NOMO-1 treated with dmso at 0.1 percent for 144 hours (cell line): ENCODE measurements around the gene MBD4.
"Not testable (repeated sequence)": the region's sequence is repeated elsewhere in the genome, so short reads cannot be mapped to it uniquely, and the experiment has no call there.

Source experiments
- DNase-seq: peaks from one replicate; lab custom pipeline; 2025; ENCODE audit not compliant: unreplicated experiment; lab: John Stamatoyannopoulos, UW

The MBD4 gene

DNA sequence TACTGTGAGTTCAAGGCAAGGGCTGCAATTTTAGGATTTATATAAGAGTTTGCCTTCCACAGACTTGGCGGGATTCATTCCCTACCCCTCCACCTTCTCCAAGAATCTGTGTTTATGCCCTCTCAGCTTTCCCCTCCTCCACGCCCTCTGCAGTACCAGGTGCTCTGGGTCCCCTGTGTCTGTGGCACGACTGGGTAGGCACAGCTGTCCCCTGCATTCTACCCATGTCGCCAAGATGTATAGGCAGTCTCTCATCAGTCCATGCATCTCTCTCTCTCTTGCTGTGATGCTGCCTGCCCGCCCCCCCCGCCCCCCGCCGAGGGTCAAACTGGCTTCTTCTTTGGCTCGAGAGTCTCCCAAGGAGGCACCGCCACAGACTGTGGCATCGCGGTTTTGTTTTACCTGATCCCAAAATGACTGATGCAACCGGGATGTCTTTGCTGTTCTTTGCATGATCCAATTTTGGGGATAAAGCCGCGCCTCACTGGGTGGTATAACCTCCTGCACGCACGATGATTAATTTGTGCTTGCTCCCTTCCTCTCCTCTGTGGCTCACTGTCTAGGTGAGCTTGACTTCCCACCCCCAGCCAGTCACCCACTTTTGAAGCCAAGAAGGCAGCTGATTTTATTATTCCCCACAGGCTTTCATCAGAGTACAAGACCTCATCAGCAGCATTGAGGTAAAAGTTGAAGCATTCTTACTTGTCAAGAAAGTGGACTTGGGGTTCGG lies 55.0 kb downstream of the MBD4 start:
- DNase-seq, result no peak

DNA sequence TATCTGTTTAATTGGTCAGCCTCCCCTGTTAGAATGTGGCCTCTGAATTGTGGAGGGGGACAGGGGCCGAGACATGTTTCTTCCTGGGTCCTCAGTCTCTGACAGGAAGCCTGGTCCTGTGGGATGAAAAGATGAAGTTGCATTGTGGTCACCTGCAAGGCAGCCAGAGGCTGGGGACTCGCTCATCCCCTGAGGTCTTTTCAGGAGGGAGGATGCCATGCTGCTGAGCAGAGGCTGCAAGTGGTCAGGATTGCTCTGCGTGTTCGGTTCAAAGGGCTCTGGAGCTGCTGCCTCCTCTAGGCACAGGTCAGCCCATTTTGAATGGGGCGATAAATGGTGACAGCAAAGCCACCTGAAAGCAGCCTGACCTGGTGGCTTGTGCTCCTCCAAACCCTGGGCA lies 55.6 kb downstream of the MBD4 start:
- DNase-seq, result not testable (repeated sequence)

DNA sequence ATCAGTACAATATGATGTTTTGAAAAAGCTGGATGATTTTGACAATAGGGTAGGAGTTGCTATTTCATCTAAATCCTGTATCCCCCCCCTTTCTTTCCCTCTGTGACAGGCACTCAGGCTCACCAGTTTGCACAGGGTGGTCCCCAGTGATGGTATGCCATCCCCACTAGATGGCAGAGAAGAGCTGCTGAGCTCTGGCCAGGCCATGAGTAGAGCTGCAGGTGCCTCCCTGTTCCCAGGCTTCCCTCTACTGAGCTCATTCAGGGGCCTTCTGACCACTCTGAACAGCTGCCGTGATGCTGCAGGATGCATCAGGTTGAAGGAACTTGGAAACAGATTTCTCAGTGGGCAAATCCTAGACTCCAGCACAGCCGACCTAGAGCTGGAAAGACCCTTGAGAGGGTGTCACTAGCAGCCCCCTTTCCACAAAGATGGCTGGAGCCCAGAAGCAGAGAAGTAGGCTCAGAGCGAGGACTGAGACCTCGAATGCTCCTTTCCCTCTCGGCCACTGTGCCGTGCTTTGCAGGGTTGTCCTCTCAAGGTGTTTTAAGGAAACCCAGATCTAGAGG lies 56.4 kb downstream of the MBD4 start:
- DNase-seq, result peak; percentile 44

DNA sequence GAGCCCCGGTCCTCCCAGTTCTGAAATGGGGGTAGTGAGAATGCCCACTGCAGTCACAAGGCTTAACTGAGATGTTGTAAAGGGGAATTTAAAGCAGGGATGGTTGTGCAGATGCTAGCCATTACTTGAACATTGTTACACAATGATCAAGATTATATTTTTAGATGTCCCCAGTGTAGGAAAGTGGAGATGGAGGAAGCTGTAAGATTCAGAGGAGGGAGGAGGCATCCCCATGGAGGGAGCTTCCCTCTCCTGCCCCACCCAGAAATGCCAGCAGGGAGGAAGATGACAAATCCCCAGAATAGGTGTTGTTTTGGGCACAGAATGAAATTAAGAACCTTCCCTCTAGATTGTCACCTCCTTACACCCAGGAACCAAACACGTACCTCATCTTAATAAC lies 57.4 kb downstream of the MBD4 start:
- no peak for DNase-seq
